ENCODE measurements around the gene DOK1. TPM values are rescaled to one million over a fixed set of nuclear protein-coding genes. Genes with fewer than 3 reads are reported as not detected.
A peak's percentile ranks its signal among the peaks of the same experiment; 100 is the strongest.

The DOK1 gene
- total RNA-seq, 1 donor = 11.4 TPM

GRCh38 chr2:74569686-74570085 lies 15.2 kb downstream of the DOK1 start:
- no peak for DNase-seq (ENCODE audit: low read depth)
- no peak overlapping the region for H3K4me3 ChIP-seq (ENCODE audit: low read depth, low read length)
- no peak for TF ChIP-seq CTCF (IDR thresholded peaks at IDR 0.05; ENCODE audit: insufficient read depth, low read length)

- no peak for DNase-seq (ENCODE audit: low read depth)
- no peak overlapping the region for H3K4me3 ChIP-seq (ENCODE audit: low read depth, low read length)
- no peak for TF ChIP-seq CTCF (IDR thresholded peaks at IDR 0.05; ENCODE audit: insufficient read depth, low read length)
Measured at GRCh38 chr2:74571058-74571457, 16.5 kb downstream of the DOK1 start.

DNA sequence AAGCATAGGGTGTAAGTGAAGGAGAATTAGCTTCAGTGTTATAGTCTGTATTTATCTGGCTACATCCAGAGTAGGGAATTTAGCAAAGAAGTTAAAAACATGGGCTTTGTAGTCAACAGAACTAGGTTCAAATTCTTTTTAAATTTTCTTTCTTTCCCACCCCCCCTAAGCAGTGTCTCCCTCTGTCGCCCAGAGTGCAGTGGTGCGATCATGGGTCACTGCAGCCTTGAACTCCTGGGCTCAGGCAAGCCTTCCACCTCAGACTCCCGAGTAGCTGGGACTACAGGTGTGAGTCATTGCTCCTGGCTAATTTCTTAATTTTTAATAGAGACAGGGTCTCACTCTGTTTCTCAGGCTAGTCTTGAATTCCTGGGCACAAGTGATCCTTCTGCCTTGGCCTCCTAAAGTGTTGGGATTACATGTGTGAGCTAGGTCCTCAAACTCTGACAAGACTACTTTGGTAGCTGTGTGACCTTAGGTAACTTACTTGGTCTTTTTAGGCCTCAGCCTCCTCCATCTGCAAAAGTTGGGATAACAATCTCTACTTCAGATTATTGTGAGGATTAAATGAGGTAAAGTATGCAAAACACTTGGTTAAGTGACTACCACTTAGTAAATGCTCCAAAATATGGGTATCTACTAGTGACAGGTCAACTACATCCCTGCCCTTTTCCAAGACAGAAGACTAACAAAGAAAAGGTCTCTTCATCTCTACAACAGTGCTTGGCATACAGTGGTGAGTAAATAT lies 17.8 kb downstream of the DOK1 start:
- no peak overlapping the region for H3K4me3 ChIP-seq (ENCODE audit: low read depth, low read length)
- no peak for DNase-seq (ENCODE audit: low read depth)
- TF ChIP-seq CTCF (IDR thresholded peaks at IDR 0.05; ENCODE audit: insufficient read depth, low read length) = peak; percentile 16

GRCh38 chr2:74573747-74574562 lies 19.4 kb downstream of the DOK1 start:
- no peak for TF ChIP-seq CTCF (IDR thresholded peaks at IDR 0.05; ENCODE audit: insufficient read depth, low read length)
- H3K4me3 ChIP-seq (ENCODE audit: low read depth, low read length) = no peak overlapping the region
- DNase-seq (ENCODE audit: low read depth) = no peak

GRCh38 chr2:74575320-74575719 lies 20.8 kb downstream of the DOK1 start:
- DNase-seq (ENCODE audit: low read depth) = no peak
- no peak overlapping the region for H3K4me3 ChIP-seq (ENCODE audit: low read depth, low read length)
- no peak for TF ChIP-seq CTCF (IDR thresholded peaks at IDR 0.05; ENCODE audit: insufficient read depth, low read length)

- no peak overlapping the region for H3K4me3 ChIP-seq (ENCODE audit: low read depth, low read length)
- no peak for TF ChIP-seq CTCF (IDR thresholded peaks at IDR 0.05; ENCODE audit: insufficient read depth, low read length)
- DNase-seq (ENCODE audit: low read depth) = no peak
Measured at GRCh38 chr2:74576211-74576862, 21.8 kb downstream of the DOK1 start.

Measured in fibroblast of the aortic adventitia (primary cell).